ENCODE results near the gene MX1.

MX1 gene

DNA sequence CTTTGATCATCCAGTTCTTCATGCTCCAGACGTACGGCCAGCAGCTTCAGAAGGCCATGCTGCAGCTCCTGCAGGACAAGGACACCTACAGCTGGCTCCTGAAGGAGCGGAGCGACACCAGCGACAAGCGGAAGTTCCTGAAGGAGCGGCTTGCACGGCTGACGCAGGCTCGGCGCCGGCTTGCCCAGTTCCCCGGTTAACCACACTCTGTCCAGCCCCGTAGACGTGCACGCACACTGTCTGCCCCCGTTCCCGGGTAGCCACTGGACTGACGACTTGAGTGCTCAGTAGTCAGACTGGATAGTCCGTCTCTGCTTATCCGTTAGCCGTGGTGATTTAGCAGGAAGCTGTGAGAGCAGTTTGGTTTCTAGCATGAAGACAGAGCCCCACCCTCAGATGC is 32.5 kb downstream of the MX1 start:
- no peaks in the 10 kb centered on the region for H3K4me1 ChIP-seq (ENCODE audit: control insufficient read depth, insufficient read depth, low read length)
- no peak overlapping the region for H3K27ac ChIP-seq (ENCODE audit: low read depth, low read length)
- no peaks in the 10 kb centered on the region for H3K27me3 ChIP-seq (ENCODE audit: control insufficient read depth, insufficient read depth, low read length)
- H3K36me3 ChIP-seq (ENCODE audit: control insufficient read depth, insufficient read depth, low read length), result no peaks in the 10 kb centered on the region
- H3K4me3 ChIP-seq (ENCODE audit: low read length), result no peak overlapping the region
- H3K9ac ChIP-seq (ENCODE audit: low read length), result no peak overlapping the region

DNA sequence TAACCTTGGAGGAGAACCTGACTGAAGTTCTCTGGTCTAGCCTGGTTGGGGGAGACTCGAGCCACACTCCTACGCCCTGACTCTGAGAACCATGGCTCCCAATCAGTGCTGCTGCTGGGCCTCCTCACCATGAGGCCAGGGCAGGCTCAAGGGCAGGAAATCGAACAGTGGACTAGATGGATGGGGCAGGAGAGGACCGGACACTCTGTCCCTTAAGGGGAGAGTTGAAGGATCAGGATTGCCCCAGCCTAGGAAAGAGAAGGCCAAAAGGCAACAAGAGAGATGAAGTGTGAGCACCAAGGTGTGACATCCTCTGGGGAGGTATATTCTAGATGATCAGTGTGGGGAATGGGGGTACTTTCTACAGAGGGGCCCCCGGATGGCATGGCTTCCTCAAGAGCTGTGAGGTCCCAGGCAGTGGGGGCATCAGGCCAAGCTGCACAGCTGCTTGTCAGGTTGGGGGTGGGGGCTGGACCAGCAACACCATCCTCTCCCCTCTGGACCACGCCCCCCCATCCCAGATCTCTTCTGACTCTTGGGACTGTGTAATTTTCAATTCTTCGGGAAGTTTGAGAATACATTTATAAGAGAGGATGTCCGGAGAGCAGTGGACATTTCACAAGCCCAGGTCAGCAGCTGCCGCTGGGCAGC is 34.0 kb downstream of the MX1 start:
- H3K4me3 ChIP-seq (ENCODE audit: low read length), result no peak overlapping the region
- H3K4me1 ChIP-seq (ENCODE audit: control insufficient read depth, insufficient read depth, low read length), result no peaks in the 10 kb centered on the region
- H3K9ac ChIP-seq (ENCODE audit: low read length), result no peak overlapping the region
- H3K27ac ChIP-seq (ENCODE audit: low read depth, low read length), result no peak overlapping the region
- peaks cover 3% of the 10 kb centered on the region for H3K36me3 ChIP-seq (ENCODE audit: control insufficient read depth, insufficient read depth, low read length)
- no peaks in the 10 kb centered on the region for H3K27me3 ChIP-seq (ENCODE audit: control insufficient read depth, insufficient read depth, low read length)

GRCh38 chr21:41460578-41461527 is 34.8 kb downstream of the MX1 start:
- Histone ChIP-seq H3K9ac (ENCODE audit: low read length) (no peak overlapping the region), H3K36me3 (ENCODE audit: control insufficient read depth, insufficient read depth, low read length) (peaks cover 8% of the 10 kb centered on the region), H3K4me3 (ENCODE audit: low read length) (no peak overlapping the region), H3K27me3 (ENCODE audit: control insufficient read depth, insufficient read depth, low read length) (no peaks in the 10 kb centered on the region), H3K27ac (ENCODE audit: low read depth, low read length) (no peak overlapping the region), H3K4me1 (ENCODE audit: control insufficient read depth, insufficient read depth, low read length) (no peaks in the 10 kb centered on the region)

- peaks cover 2% of the 10 kb centered on the region for H3K4me1 ChIP-seq (ENCODE audit: control insufficient read depth, insufficient read depth, low read length)
- no peak overlapping the region for H3K4me3 ChIP-seq (ENCODE audit: low read length)
- no peak overlapping the region for H3K9ac ChIP-seq (ENCODE audit: low read length)
- H3K27me3 ChIP-seq (ENCODE audit: control insufficient read depth, insufficient read depth, low read length), result no peaks in the 10 kb centered on the region
- peaks cover 11% of the 10 kb centered on the region for H3K36me3 ChIP-seq (ENCODE audit: control insufficient read depth, insufficient read depth, low read length)
- no peak overlapping the region for H3K27ac ChIP-seq (ENCODE audit: low read depth, low read length)
Observed at GRCh38 chr21:41465176-41465781, 39.2 kb downstream of the MX1 start.

GRCh38 chr21:41466024-41466820 is 40.2 kb downstream of the MX1 start:
- peaks cover 2% of the 10 kb centered on the region for H3K4me1 ChIP-seq (ENCODE audit: control insufficient read depth, insufficient read depth, low read length)
- no peaks in the 10 kb centered on the region for H3K27me3 ChIP-seq (ENCODE audit: control insufficient read depth, insufficient read depth, low read length)
- peaks cover 11% of the 10 kb centered on the region for H3K36me3 ChIP-seq (ENCODE audit: control insufficient read depth, insufficient read depth, low read length)
- no peak overlapping the region for H3K4me3 ChIP-seq (ENCODE audit: low read length)
- H3K27ac ChIP-seq (ENCODE audit: low read depth, low read length), result no peak overlapping the region
- no peak overlapping the region for H3K9ac ChIP-seq (ENCODE audit: low read length)

DNA sequence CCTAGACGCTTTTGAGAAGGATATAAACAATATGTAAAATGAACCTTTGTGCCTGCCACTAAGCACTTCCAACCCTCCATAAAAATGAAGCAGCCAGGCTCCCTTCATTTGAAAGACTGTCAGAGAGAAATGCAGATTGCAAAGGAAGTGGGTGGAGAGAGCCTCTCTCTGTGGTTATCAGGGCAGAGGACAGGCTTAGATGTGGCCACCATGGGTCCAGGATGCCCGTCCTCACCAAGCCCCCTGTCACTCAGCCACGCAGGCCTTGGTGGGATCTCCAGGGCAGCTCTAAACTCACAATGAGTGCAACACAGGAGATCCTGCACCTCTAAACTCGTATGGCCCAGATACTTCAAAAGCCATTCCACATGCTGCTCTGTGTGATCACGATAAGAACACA is 44.0 kb downstream of the MX1 start:
- peaks cover 2% of the 10 kb centered on the region for H3K4me1 ChIP-seq (ENCODE audit: control insufficient read depth, insufficient read depth, low read length)
- no peak overlapping the region for H3K4me3 ChIP-seq (ENCODE audit: low read length)
- peaks cover 7% of the 10 kb centered on the region for H3K36me3 ChIP-seq (ENCODE audit: control insufficient read depth, insufficient read depth, low read length)
- H3K9ac ChIP-seq (ENCODE audit: low read length), result no peak overlapping the region
- H3K27me3 ChIP-seq (ENCODE audit: control insufficient read depth, insufficient read depth, low read length), result no peaks in the 10 kb centered on the region
- H3K27ac ChIP-seq (ENCODE audit: low read depth, low read length), result no peak overlapping the region

GRCh38 chr21:41472753-41473548 is 46.9 kb downstream of the MX1 start:
- Histone ChIP-seq H3K36me3 (ENCODE audit: control insufficient read depth, insufficient read depth, low read length) (peaks cover 3% of the 10 kb centered on the region), H3K4me1 (ENCODE audit: control insufficient read depth, insufficient read depth, low read length) (no peaks in the 10 kb centered on the region), H3K27me3 (ENCODE audit: control insufficient read depth, insufficient read depth, low read length) (no peaks in the 10 kb centered on the region), H3K9ac (ENCODE audit: low read length) (no peak overlapping the region), H3K27ac (ENCODE audit: low read depth, low read length) (no peak overlapping the region), H3K4me3 (ENCODE audit: low read length) (no peak overlapping the region)

DNA sequence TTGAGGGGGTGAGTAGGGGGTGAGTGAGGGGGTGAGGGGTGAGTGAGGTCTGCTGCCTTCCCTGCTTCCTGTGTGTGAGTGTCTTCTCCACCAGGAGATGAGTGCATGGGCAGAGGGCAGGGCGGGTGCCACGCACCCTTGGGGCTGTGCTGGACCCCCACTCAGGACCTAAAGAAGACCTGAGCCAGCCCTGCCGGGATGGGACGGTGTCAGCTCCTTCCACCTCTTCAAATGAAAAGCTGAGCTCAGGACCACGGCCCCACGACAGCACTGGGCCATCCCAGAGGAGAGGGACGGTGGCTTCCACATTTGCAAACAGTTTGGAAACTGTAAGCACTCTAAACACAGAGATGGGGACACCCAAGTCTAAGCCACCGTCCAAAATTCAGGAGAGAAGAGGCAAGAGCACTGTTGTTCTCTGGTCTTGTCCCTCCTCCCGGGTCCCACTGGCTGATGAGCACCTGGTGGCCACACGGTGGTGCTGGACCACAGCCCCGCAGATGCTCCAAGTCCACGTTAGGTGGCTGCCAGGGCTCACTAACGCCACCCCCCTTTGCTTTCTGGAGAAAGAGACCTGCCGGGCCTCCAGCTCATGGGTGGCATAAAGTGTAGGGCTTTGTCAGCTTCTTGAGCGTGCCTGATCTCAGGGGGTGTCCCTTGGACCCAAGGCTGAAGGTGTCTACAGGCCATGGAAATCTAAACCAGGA is 49.8 kb downstream of the MX1 start:
- Histone ChIP-seq H3K4me1 (ENCODE audit: control insufficient read depth, insufficient read depth, low read length) (no peaks in the 10 kb centered on the region), H3K27ac (ENCODE audit: low read depth, low read length) (no peak overlapping the region), H3K36me3 (ENCODE audit: control insufficient read depth, insufficient read depth, low read length) (no peaks in the 10 kb centered on the region), H3K4me3 (ENCODE audit: low read length) (no peak overlapping the region), H3K27me3 (ENCODE audit: control insufficient read depth, insufficient read depth, low read length) (peaks cover 4% of the 10 kb centered on the region), H3K9ac (ENCODE audit: low read length) (no peak overlapping the region)

DNA sequence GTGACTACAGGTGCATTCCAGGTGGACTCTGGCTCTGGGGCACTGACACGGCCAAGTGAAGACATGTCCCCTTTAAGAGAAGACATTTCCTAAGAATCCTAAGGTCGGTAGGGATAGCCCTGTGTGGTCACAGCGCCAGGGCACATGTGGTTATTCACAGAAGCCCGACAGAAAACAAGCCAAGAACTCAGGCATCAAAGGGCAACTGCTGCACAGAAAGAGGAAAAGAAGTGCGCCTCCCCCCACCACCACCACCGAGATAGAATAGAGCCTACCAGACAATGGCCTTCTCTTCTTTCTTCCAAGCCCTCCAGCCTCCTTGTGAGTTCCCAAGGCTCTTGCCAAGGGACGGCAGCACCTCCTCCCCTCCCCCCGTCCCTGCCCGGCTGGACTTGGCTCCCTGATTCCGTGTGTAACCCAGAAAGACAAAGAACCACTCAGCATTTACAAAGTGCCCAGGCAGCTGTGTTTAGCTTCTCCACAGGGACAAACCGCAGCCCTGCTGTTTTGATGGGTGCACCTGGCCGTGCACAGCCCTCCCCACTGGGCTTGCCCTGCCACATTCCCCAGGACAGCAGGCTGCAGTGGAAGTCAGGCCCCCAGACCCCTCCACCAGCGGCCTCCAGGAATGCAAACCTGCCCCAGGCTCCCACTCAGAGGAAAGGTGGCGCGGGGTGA is 51.7 kb downstream of the MX1 start:
- Histone ChIP-seq H3K4me1 (ENCODE audit: control insufficient read depth, insufficient read depth, low read length) (no peaks in the 10 kb centered on the region), H3K27ac (ENCODE audit: low read depth, low read length) (no peak overlapping the region), H3K4me3 (ENCODE audit: low read length) (no peak overlapping the region)

DNA sequence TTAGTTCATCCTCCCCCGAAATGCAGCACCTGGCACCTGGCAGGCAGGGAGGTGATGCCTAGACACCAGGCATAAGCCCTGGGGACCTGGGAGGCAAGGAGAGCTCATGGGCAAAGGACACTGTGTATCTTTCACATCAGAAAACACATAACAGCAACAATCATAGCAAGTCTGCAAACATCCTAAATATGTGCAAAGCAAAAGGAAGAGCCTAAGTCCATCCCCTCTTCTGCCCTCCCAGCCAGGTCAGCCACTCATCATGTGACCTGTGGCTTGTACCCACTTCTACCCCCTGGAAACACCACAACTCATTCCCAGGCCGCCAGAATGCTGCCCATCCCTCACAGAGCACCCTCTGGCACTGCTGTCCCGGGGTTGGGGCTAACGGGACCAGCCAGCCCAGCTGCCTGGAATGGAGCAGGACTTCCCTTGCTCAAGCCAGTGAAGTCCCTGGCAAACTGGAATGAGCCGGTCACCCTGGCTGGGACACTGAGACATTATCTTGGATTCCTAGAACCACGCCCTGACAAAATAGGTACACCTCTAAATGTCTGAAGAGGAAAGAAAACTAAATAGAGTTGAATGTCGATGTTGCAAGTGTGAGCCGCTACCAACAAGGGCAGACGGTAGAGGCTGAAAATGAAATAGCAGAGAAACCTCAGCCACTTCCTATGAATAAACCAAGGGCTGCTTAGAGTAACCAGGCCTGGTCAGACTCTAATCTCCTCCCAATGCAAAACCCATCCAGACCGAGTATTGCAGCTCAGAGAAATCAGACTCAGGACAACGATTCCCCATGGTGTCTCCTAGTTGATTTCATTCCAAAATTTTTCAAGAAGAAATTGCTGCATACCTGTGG is 52.5 kb downstream of the MX1 start:
- Histone ChIP-seq H3K27me3 (ENCODE audit: control insufficient read depth, insufficient read depth, low read length) (peaks cover 4% of the 10 kb centered on the region), H3K27ac (ENCODE audit: low read depth, low read length) (no peak overlapping the region), H3K9ac (ENCODE audit: low read length) (no peak overlapping the region), H3K4me1 (ENCODE audit: control insufficient read depth, insufficient read depth, low read length) (no peaks in the 10 kb centered on the region), H3K4me3 (ENCODE audit: low read length) (no peak overlapping the region), H3K36me3 (ENCODE audit: control insufficient read depth, insufficient read depth, low read length) (no peaks in the 10 kb centered on the region)

More for the DNA sequence above, 51.7 kb downstream of the MX1 start:
- H3K36me3 ChIP-seq (ENCODE audit: control insufficient read depth, insufficient read depth, low read length), result no peaks in the 10 kb centered on the region
- H3K27me3 ChIP-seq (ENCODE audit: control insufficient read depth, insufficient read depth, low read length), result peaks cover 4% of the 10 kb centered on the region
- H3K9ac ChIP-seq (ENCODE audit: low read length), result no peak overlapping the region

Data from rectal smooth muscle tissue (tissue), 1 donor.